GM18498 (cell line): ENCODE data around the gene AZIN2.
"Not testable (repeated sequence)": the region's sequence is repeated elsewhere in the genome, so short reads cannot be mapped to it uniquely, and the experiment has no call there.

Experiments used
- ATAC-seq: cut with Tn5 transposase; IDR thresholded peaks from one replicate; pipeline ENCODE4 v1.9.1; 2021; ENCODE audit warnings: mild to moderate bottlenecking, moderate library complexity; ENCODE audit not compliant: unreplicated experiment

The AZIN2 gene

GRCh38 chr1:33080885-33081553, at the start of gene AZIN2:
Gene AZIN2 (plus strand): TSS chr1:33081153. CDS start chr1:33082250, 1,097 bp downstream.
- peak; percentile 97 for ATAC-seq

- ATAC-seq = no peak
These were observed 49.4 kb upstream of the AZIN2 start for GRCh38 chr1:33031506-33031905.

- no peak for ATAC-seq
These were observed 48.7 kb upstream of the AZIN2 start for GRCh38 chr1:33032126-33032869.

- ATAC-seq = no peak
These were observed 44.9 kb upstream of the AZIN2 start for GRCh38 chr1:33036051-33036525.

- ATAC-seq = peak; percentile 99
These were observed 44.1 kb upstream of the AZIN2 start, which contains the start of gene AK2 for GRCh38 chr1:33036526-33037503. Gene AK2 (minus strand): TSS chr1:33036883. CDS start chr1:33036828, 55 bp downstream.

- no peak for ATAC-seq
These were observed 41.1 kb upstream of the AZIN2 start for GRCh38 chr1:33039840-33040239.

GRCh38 chr1:33041026-33041425, 39.9 kb upstream of the AZIN2 start:
- no peak for ATAC-seq

GRCh38 chr1:33042831-33043230, 38.1 kb upstream of the AZIN2 start:
- ATAC-seq = no peak

GRCh38 chr1:33043267-33044092, 37.5 kb upstream of the AZIN2 start:
- ATAC-seq = no peak

- ATAC-seq = no peak
These were observed 35.7 kb upstream of the AZIN2 start for GRCh38 chr1:33045246-33045645.

GRCh38 chr1:33045814-33046213, 35.1 kb upstream of the AZIN2 start:
- ATAC-seq = no peak

- not testable (repeated sequence) for ATAC-seq
These were observed 34.7 kb upstream of the AZIN2 start for GRCh38 chr1:33046234-33046633.

GRCh38 chr1:33047290-33047689, 33.7 kb upstream of the AZIN2 start:
- no peak for ATAC-seq

GRCh38 chr1:33047839-33048305, 33.1 kb upstream of the AZIN2 start:
- no peak for ATAC-seq

GRCh38 chr1:33048426-33048825, 32.5 kb upstream of the AZIN2 start:
- no peak for ATAC-seq

GRCh38 chr1:33049371-33049770, 31.6 kb upstream of the AZIN2 start:
- ATAC-seq = no peak

GRCh38 chr1:33050221-33051076, 30.5 kb upstream of the AZIN2 start:
- no peak for ATAC-seq

GRCh38 chr1:33055210-33056008, 25.5 kb upstream of the AZIN2 start:
- ATAC-seq = no peak
